ENCODE measurements around the gene NSMF.
A peak's percentile ranks its signal among the peaks of the same experiment; 100 is the strongest.

Gene NSMF

DNA sequence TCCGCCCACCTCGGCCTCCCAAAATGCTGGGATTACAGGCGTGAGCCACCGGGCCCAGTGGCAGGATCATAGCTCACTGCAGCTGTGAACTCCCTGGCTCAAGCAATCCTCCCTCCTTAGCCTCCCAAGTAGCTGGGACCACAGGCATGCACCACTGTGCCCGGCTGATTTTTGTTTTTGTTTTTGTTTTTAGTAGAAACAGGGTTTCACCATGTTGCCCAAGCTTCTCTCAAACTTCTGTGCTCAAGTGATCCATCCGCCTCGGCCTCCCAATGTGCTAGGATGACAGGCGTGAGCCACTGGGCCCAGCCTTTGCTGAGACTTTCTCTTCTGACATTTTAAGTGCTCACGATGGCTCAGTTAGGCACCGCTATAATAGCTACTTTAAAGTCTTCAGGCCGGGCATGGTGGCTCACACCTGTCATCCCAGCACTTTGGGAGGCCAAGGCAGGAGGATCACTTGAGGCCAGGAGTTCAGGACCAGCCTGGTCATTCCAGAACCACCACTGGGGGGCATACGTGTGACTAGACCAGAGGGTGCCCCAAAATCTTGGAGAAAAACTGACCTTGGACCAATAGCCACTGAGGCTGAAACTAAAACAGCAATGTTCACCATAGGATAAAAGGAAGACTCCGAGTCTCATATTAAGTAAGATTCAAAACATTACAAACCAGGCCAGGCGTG, 14.9 kb downstream of the NSMF start:
- no peak for DNase-seq

DNA sequence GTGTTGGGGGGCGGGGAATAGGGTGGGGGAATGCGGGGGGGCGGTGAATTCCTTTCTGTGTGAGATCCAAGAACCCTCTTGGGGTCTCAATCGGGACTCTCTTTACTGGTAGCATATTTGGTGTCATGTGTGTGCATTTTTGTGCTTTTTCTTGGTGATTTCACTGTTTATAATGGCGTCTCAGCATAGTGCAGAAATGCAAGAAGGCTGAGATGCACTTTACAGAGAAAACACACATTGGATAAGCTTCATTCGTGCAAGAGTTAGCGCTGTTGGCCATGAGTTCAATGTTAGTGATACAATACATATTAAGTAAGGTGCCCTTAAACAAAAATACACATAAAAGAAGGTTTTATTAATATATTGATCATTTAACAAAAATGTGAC, 17.2 kb downstream of the NSMF start:
- no peak for DNase-seq

DNA sequence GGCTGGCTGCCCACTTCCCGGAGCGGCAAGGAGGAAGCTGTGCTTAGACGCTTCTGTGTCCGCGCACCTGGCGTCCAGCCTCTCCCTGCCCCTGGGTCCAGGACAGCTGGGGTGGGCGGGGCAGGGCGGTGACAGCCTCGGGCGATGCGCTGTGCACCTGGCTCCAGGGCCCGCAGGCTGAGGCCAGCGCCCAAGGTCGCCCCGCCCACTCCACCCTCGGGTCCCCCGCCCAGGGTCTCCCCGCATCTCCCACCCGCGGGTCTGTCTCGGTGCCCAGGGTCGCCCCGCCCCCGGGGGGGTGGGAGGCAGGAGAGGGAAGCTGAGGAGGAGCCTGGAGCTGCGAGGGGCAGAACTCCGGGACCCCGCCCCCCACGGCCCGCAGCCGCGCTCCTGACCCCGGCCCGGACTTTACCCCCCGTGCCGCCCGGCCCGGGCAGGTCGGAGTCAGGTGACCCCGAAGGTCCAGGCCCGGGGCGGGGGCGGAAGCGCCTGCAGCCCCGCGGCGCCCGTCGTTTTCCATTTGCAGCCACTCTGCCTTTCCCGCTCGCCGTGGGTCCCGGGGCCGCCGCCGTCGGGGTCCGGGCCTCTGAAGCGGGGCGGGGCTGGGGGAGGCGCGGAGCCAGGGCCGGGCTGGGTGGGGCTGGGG, 17.7 kb downstream of the NSMF start, which contains the start of gene ENTPD8:
TSS of gene ENTPD8 (minus strand) at position 69 of the 646 bp plus-strand sequence. CDS start 3,072 bp downstream, outside the sequence.
- no peak for DNase-seq

DNA sequence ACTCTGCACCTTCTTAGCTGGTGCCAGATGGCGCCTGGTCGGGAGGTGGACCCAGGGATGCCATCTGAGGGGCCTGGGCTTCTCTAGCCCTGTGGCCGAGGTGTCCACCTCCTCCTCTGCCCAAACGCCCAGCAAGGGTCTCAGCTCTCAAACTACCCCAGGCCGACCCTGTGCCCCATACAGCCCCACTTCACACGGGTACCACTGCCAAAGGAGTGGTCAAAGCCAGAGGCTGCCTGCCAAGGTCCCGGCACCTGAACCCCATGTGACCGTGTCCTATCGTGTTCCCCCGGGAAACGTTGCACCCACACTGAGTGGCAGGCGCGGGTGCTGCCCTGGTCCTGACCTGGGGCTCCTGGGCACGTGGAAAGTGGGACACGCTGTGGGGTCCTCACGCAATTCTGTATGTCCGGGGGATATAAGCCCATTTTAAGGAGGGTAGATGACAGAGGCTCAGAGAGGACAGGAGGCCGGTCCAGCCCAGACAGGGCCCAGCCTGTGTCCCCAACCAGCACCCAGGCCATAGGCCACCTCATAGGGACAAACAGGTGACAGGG, 19.9 kb downstream of the NSMF start:
- no peak for DNase-seq

DNA sequence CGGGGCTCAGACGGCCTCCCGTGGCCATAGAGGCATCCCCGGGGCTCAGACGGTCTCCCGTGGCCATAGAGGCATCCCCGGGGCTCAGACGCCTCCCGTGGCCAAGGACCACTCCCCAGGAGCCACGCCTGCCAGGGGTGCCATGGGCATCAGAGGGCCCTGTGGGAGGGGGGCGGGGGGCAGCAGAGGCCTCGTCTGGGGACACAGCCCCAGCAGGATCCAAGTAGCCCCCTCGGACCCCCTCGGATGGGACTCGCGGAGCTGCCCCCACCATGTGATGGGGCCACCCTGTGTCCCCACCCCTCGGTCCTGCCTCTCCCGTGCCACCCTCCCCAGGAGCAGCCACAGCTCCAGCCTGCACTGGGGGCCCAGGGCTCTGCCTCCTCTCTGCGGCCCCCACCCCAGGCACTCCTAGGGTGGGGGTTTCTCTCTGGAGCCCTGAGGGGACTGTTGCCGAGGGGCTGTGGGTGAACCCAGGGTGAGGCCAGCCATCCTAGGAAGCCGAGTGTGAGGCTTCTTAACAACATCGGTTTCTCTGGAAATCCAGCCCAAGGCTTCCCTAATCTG, 20.5 kb downstream of the NSMF start:
- DNase-seq = no peak

GRCh38 chr9:137437691-137438590, 21.2 kb downstream of the NSMF start:
- DNase-seq = no peak

DNA sequence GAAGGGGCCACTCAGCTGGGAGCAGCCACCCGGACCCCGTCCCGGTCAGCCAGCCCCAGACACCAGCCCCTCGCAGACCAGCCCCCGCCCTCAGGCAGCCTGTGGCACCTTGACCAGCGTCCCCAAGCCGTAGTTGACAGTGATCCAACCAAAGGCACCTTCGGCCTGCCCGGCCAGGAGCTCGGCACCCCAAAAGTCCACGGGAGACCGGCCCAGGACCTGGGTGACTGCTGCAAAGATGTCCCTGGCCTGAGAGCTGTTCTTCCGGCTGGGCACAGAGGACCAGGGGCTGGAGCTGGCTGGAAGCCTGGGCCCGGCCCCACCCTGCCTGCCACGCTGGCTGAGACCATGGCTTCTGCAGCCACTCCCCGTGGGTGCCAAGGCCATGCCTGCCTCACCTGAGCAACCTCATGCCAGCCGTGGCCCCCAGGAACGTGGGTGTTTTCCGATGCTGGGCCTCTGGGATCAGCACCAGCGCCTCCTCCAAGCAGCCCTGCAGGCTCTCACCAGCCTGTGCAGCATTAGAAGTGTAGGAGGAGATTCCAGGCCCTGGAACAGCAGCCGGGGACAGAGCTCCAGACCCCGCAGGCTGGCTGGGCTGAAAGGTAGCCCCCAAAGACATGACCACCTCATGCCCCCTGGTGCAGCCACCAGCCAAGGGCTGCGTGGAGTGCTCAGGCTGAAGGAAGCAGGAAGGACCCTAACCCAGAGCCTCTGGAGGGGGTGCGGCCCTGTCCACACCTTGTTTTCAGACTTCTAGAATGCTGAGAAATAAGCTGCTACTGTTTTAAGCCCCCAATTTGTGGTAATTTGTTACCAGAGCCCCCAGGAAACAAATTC, 22.2 kb downstream of the NSMF start:
- DNase-seq = no peak

GRCh38 chr9:137435980-137436760, 23.0 kb downstream of the NSMF start:
- DNase-seq = peak; percentile 94

GRCh38 chr9:137435381-137435891, 23.7 kb downstream of the NSMF start:
- DNase-seq = no peak

- no peak for DNase-seq
Observed at GRCh38 chr9:137434498-137435380, 24.4 kb downstream of the NSMF start.

DNA sequence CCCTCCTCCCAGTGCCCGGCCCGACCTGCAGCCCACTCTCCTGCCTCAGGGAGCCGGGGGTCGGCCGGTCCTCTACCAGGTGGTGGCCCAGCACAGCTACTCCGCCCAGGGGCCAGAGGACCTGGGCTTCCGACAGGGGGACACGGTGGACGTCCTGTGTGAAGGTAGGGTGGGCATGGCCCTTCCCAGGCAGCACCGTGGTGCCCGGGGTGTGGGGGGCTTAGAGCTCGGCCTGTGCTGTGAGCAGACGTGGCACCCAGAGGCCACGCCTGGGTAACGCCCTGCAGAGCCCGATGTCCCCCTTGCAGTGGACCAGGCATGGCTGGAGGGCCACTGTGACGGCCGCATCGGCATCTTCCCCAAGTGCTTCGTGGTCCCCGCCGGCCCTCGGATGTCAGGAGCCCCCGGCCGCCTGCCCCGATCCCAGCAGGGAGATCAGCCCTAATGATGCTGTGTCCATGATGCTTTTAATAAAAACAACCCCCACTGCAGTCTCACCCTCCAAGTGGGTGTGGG, 25.2 kb downstream of the NSMF start:
- DNase-seq = no peak

DNA sequence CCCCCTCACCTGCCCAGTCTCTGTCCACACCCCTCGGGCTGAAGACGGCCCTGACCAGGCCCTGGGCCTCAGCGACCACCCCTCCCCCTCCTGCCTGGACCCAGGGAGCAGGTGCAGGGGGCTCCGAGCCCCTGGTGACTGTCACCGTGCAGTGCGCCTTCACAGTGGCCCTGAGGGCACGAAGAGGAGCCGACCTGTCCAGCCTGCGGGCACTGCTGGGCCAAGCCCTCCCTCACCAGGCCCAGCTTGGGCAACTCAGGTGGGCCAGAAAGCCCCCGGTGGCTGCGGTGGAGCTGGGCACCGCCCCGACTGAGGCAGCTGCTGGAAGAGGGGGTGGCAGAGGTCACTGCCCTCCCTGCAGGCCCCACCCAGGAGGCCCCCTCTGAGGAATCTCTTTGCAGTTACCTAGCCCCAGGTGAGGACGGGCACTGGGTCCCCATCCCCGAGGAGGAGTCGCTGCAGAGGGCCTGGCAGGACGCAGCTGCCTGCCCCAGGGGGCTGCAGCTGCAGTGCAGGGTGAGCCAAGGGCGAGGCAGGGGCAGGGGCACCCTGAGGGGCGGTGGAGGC, 25.7 kb downstream of the NSMF start:
- DNase-seq = no peak

DNA sequence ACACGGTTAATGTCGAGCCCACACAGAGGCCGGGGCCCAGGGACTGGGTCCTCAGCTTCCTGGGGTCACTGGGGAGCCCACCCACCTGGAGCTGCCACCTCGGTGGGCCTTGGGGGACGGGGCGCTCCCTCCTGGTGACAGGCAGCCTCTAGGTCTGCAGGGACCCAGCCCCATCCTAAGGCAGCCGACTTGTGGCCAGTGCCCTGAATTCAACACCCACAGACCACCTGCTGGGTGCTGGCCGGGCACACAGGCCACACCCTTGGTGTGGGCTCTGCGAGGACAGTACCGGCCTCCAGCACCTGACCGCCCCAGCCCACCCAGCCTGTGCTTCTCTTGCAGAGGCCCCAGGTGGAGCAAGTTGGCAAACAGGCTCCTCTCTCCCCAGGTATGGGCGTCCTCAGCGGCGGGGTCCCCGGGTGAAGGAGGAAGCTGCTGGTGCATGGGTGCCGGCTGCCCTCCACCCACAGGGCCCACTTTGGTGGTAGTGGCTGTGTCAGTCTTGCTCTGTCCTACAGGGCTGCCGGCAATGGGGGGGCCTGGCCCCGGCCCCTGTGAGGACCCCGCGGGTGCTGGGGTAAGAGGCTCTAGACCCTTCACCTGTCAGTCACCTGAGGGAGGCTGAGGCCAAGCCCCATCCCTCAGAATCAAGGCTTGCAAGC, 26.3 kb downstream of the NSMF start:
- DNase-seq = no peak

DNA sequence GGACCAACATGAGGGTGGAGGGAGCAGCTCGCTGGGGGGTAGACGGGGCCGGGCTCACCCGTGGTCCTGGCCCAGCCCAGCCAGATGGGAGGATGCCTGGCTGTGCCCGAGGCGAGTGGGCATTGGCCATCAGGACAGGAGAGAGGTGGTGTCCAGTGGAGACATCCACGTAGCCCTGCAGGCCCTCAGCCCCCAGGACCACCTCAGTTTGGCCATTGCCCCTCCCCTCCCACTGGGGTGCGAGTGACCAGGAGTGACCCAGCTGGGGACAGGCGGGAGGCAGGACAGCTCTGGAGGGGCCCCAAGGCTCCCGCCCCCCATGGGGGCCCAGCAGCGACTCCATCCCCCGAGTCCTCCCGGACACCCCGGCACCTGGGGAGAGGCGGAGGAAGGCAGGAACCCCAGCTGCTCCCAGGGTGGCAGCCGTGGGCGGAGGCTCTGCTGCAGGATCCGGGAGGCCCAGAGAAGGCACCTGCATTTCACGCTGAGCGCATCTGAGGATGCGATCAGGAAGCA, 27.7 kb downstream of the NSMF start:
- DNase-seq = no peak

DNA sequence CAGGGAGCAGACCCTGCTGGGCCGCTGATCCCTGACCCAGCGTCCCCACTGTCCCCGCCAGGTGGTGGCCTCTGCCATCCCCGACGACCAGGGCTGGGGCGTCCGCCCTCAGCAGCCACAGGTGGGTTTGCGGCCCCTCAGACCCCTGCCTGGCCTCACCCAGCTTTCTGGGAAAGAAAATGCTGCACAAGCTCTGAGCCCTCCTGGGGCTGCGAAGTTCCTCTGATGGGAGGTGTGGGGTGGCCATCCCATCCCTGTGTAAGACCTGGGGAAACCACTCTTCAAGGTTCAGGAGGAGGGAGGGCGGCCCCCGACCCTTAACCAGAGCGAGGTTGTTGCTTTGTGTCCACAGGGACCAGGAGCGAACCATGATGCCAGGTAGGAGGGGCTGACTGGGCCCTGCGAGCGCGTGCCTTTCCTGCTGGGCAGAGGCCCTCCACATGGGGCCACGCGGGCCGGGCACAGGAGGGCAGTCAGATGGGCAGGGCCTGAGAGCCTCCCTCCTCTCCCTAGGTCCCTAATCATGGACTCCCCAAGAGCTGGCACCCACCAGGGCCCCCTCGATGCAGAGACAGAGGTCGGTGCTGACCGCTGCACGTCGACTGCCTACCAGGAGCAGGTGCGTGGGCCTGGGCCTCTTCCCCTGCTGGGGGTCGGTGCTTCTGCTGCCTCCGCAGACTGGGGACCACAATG, 28.3 kb downstream of the NSMF start:
- no peak for DNase-seq

- no peak for DNase-seq
Observed at GRCh38 chr9:137429974-137430722, 29.0 kb downstream of the NSMF start.

DNA sequence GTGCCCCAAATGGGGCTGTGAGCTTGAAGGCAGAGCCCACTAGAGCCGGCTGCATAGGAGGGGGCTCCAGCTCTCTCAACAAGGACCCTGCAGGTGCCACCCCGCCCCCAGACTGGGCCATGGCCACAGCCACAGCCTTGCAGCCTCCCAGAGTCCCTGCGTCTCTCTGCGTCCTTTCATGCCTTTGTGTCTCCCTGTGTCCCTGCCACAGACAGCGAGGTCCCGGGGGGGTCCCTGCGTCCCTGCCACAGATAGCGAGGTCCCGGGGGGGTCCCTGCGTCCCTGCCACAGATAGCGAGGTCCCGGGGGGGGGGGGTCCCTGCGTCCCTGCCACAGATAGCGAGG, 29.6 kb downstream of the NSMF start:
- DNase-seq = no peak
